Ascending aorta (tissue), 2 donors: ENCODE results near the gene PCID2. TPM values are rescaled to one million over a fixed set of nuclear protein-coding genes. Genes with fewer than 3 reads are reported as not detected.
A peak's percentile ranks its signal among the peaks of the same experiment; 100 is the strongest.

ENCODE experiments used
- DNase-seq, 2 donors: peaks; one replicate each; pipeline ENCODE4 v3.0.0-alpha.2; 2019; ENCODE audit warnings: low spot score in 2 of 2
- H3K27ac ChIP-seq, 2 donors: fragments of 200-600 bp; sonication (generic); one replicate each; pipeline ENCODE4 v1.5.1; 2016 to 2017; ENCODE audit warnings: mild to moderate bottlenecking in 1 of 2
- H3K27me3 ChIP-seq: fragments of 200-600 bp; sonication (generic); one replicate; pipeline ENCODE4 v1.5.1; 2017
- H3K36me3 ChIP-seq, 2 donors: fragments of 200-600 bp; sonication (generic); one replicate each; pipeline ENCODE4 v1.5.1; 2016
- H3K4me1 ChIP-seq, 2 donors: fragments of 200-600 bp; sonication (generic); one replicate each; pipeline ENCODE4 v1.5.1; 2016 to 2017; ENCODE audit warnings: mild to moderate bottlenecking in 1 of 2
- H3K4me3 ChIP-seq, 2 donors: fragments of 200-600 bp; sonication (generic); one replicate each; pipeline ENCODE4 v1.5.1; 2016 to 2017; ENCODE audit warnings: mild to moderate bottlenecking in 1 of 2
- H3K9me3 ChIP-seq, 2 donors: fragments of 200-600 bp; sonication (generic); one replicate each; pipeline ENCODE4 v1.5.1; 2016
- intact Hi-C: fragments of 100-400 bp; cut with DNase I; formaldehyde crosslinking; loops from one replicate; pipeline ENCODE4 v1.15.1; 2023
- total RNA-seq: library from RNA; depleted of rRNA; stranded (reverse); fragments of >200 nt; gene quantifications from one replicate; pipeline ENCODE4 v1.1.0, GENCODE V29; 2016
- TF ChIP-seq, protein P1 (sequence below), 3 experiments: fragments of 200-600 bp in 2 of 3; fragments of 450-650 bp in 1 of 3; sonication (generic) in 2 of 3; IDR thresholded peaks; one replicate each; pipeline ENCODE4 v1.5.1; 2016 to 2019; ENCODE audit warnings: antibody characterized with exemption in 3 of 3, mild to moderate bottlenecking in 1 of 3, moderate library complexity in 1 of 3

The PCID2 gene
- total RNA-seq, 1 donor from 2014 or later: 50.8 TPM

DNA sequence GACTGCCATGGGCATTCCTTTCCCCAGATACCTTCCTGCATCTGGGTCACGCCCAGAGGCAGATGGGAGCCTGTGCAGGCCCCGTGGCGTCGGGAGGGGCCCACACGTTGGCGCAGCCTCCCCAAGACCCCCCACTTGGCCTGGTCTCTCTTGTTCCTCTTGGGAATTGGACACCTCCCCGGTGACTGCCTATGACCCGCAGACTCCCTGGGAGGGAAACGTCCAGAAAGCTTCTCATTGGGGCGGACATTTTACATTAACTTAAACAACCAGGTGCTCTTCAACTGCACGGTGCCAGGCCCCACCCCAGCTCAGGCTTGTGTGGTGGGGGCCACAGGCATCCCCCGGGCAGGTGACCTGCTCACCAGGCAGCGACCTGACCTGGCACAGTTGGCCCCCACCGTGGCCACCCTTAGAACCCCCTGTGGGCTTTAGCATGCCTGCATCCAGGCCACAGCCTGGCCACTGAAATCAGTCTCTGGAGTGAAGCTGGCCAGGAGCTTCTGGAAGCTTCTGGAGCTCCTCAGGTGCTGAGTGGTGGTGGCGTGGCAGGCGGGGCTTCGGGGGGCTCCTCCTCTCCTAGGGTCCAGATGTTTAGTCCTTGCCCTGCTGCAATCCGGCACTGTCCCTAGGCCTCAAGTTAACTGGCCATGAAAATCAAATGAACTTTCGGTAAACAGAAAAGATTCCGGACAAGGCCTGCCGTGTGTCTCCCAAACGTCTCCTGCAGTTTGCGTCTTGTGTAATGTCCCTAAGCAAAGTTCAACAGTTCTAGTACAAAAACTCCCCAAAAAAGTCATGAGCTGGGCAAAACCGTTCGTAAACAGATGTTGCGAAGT lies 58.5 kb downstream of the PCID2 start:
- Histone ChIP-seq H3K4me1 (peaks cover 0 to 11% of the 10 kb centered on the region in 2 donors), H3K36me3 (no peaks in the 10 kb centered on the region), H3K9me3 (no peaks in the 10 kb centered on the region), H3K27ac (no peak overlapping the region), H3K4me3 (no peak overlapping the region), H3K27me3 (no peaks in the 10 kb centered on the region)
- TF ChIP-seq, protein P1, sequence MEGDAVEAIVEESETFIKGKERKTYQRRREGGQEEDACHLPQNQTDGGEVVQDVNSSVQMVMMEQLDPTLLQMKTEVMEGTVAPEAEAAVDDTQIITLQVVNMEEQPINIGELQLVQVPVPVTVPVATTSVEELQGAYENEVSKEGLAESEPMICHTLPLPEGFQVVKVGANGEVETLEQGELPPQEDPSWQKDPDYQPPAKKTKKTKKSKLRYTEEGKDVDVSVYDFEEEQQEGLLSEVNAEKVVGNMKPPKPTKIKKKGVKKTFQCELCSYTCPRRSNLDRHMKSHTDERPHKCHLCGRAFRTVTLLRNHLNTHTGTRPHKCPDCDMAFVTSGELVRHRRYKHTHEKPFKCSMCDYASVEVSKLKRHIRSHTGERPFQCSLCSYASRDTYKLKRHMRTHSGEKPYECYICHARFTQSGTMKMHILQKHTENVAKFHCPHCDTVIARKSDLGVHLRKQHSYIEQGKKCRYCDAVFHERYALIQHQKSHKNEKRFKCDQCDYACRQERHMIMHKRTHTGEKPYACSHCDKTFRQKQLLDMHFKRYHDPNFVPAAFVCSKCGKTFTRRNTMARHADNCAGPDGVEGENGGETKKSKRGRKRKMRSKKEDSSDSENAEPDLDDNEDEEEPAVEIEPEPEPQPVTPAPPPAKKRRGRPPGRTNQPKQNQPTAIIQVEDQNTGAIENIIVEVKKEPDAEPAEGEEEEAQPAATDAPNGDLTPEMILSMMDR (IDR thresholded peaks at IDR 0.05): no peak
- peak in 1 of 2 donors; percentile 56 for DNase-seq
- intact Hi-C loops: loop anchor here (5.0 to 10.0 kb wide), 3 partner anchors 208 to 752 kb away; partner anchors contain the start of gene TUBGCP3

DNA sequence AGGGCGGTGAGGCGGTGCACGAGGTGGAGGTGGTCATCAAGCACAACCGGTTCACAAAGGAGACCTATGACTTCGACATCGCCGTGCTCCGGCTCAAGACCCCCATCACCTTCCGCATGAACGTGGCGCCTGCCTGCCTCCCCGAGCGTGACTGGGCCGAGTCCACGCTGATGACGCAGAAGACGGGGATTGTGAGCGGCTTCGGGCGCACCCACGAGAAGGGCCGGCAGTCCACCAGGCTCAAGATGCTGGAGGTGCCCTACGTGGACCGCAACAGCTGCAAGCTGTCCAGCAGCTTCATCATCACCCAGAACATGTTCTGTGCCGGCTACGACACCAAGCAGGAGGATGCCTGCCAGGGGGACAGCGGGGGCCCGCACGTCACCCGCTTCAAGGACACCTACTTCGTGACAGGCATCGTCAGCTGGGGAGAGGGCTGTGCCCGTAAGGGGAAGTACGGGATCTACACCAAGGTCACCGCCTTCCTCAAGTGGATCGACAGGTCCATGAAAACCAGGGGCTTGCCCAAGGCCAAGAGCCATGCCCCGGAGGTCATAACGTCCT lies 59.4 kb downstream of the PCID2 start:
- H3K27me3 ChIP-seq: no peaks in the 10 kb centered on the region

DNA sequence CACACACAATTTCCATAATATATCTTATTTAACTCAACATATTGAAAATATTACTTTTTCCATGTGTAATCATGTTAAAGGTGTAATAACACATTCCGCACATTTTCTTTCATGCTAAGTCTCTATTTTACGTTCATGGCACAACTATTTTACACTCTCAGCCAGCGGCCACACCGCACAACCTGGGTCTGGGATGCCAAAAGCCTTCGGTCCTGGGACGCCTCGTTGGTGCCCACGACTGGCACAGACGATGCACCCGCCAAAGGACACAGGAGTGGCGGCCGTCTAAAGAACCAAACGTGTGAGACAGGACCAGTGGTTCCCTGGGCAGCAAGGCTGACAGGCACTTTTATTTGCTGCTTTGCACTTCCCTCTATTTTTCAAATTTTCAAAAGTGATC lies 60.1 kb downstream of the PCID2 start:
- Histone ChIP-seq H3K27ac (no peak overlapping the region), H3K9me3 (no peaks in the 10 kb centered on the region), H3K4me1 (peaks cover 0 to 10% of the 10 kb centered on the region in 2 donors), H3K36me3 (no peaks in the 10 kb centered on the region), H3K4me3 (no peak overlapping the region), H3K27me3 (no peaks in the 10 kb centered on the region)
- DNase-seq: peak in 1 of 2 donors; percentile 52
- TF ChIP-seq, protein P1 (IDR thresholded peaks at IDR 0.05): no peak
- intact Hi-C loops: no loop called here

More for the DNA sequence above, 59.4 kb downstream of the PCID2 start:
- intact Hi-C loops: no loop called here
- Histone ChIP-seq H3K4me1 (peaks cover 0 to 11% of the 10 kb centered on the region in 2 donors), H3K9me3 (no peaks in the 10 kb centered on the region), H3K27ac (no peak overlapping the region), H3K4me3 (no peak overlapping the region), H3K36me3 (no peaks in the 10 kb centered on the region)
- TF ChIP-seq, protein P1 (IDR thresholded peaks at IDR 0.05): no peak
- peak in 1 of 2 donors; percentile 46 for DNase-seq

DNA sequence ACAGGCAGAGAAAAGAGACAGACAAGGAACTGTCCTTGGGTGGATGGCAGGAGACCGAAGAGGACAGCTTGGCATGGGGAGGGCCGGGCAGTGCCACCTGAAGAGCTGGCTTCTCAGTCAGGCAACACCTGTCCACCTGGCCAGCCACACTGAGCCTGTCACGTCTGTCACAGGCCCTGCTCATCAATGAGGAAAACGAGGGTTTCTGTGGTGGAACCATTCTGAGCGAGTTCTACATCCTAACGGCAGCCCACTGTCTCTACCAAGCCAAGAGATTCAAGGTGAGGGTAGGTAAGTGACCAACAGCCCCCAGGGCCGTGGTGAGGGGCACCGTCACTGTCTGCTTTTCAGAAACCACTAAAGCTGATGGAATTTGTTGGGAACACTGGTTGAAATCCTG lies 61.3 kb downstream of the PCID2 start:
- Histone ChIP-seq H3K9me3 (no peaks in the 10 kb centered on the region), H3K4me3 (no peak overlapping the region), H3K27ac (no peak overlapping the region), H3K36me3 (no peaks in the 10 kb centered on the region), H3K27me3 (no peaks in the 10 kb centered on the region), H3K4me1 (no peaks in the 10 kb centered on the region)
- peak in 1 of 2 donors; percentile 56 for DNase-seq
- TF ChIP-seq, protein P1 (IDR thresholded peaks at IDR 0.05): no peak
- intact Hi-C loops: no loop called here

DNA sequence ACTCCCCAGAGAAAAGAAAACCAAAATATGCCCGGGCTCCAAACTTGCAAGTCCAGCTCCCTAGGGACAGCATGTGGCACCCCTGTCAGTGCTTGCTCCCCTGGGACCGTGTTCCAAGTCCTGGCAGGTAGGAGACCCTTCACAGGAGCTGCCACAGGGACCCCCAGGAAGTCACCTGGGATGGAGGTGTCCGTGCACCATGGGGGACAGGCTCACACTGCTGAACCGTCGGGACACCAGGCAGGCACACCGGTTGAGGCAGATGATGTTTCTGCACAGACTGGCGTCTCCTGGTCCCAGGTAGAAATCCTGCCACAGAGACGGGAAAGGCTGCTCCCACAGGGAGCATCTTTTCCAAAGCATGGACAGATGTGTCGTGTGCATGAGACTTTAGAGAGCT lies 61.7 kb downstream of the PCID2 start:
- DNase-seq: peak in 1 of 2 donors; percentile 33
- H3K27me3 ChIP-seq: no peaks in the 10 kb centered on the region

More for the DNA sequence above, 61.7 kb downstream of the PCID2 start:
- TF ChIP-seq, protein P1 (IDR thresholded peaks at IDR 0.05): no peak
- Histone ChIP-seq H3K27ac (no peak overlapping the region), H3K4me3 (no peak overlapping the region), H3K36me3 (no peaks in the 10 kb centered on the region), H3K9me3 (no peaks in the 10 kb centered on the region), H3K4me1 (no peaks in the 10 kb centered on the region)
- intact Hi-C loops: no loop called here
